GM12865 (cell line): ENCODE results near the gene B3GNT8.

ENCODE experiments used
- DNase-seq: peaks from one replicate; pipeline ENCODE4 v3.0.0; 2010; ENCODE audit warnings: low read depth
- H3K4me3 ChIP-seq: 2 replicates; pipeline ENCODE4 v1.5.1; 2011; ENCODE audit warnings: mild to moderate bottlenecking, low read depth, low read length, control low read depth
- TF ChIP-seq, protein P1 (sequence below): IDR thresholded peaks from 2 replicates; pipeline ENCODE4 v1.5.1; 2011; ENCODE audit warnings: low read length, control low read depth, low read depth, inconsistent platforms; ENCODE audit not compliant: insufficient read depth; ENCODE audit errors: missing control alignments

The B3GNT8 gene

GRCh38 chr19:41421973-41422372, 5.2 kb downstream of the B3GNT8 start:
- no peak for DNase-seq
- no peak overlapping the region for H3K4me3 ChIP-seq
- TF ChIP-seq, protein P1, sequence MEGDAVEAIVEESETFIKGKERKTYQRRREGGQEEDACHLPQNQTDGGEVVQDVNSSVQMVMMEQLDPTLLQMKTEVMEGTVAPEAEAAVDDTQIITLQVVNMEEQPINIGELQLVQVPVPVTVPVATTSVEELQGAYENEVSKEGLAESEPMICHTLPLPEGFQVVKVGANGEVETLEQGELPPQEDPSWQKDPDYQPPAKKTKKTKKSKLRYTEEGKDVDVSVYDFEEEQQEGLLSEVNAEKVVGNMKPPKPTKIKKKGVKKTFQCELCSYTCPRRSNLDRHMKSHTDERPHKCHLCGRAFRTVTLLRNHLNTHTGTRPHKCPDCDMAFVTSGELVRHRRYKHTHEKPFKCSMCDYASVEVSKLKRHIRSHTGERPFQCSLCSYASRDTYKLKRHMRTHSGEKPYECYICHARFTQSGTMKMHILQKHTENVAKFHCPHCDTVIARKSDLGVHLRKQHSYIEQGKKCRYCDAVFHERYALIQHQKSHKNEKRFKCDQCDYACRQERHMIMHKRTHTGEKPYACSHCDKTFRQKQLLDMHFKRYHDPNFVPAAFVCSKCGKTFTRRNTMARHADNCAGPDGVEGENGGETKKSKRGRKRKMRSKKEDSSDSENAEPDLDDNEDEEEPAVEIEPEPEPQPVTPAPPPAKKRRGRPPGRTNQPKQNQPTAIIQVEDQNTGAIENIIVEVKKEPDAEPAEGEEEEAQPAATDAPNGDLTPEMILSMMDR: no peak

DNA sequence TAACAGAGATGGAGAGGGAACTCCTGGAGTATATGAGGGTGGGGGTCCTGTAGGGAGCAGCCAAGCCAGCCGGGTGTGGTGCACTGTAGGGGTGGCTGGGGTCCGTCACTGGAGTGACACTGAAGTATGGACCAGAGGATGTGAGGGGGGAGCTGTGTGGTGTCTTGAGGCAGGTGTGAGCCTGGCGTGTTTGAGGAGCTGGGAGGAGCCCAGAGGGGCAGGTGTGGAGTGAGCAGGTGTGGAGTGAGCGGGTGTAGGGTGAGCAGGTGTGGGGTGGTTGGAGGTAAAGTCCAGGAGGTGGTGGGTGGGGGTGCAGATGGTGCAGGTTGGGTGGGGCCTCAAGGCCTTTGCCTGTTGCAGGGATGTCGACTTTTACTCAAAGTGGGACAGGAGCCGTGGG, 5.9 kb downstream of the B3GNT8 start:
- DNase-seq: no peak
- H3K4me3 ChIP-seq: no peak overlapping the region
- TF ChIP-seq, protein P1: no peak

- H3K4me3 ChIP-seq: no peak overlapping the region
- DNase-seq: no peak
- TF ChIP-seq, protein P1: no peak
Observed at GRCh38 chr19:41420101-41420880, 6.9 kb downstream of the B3GNT8 start.

DNA sequence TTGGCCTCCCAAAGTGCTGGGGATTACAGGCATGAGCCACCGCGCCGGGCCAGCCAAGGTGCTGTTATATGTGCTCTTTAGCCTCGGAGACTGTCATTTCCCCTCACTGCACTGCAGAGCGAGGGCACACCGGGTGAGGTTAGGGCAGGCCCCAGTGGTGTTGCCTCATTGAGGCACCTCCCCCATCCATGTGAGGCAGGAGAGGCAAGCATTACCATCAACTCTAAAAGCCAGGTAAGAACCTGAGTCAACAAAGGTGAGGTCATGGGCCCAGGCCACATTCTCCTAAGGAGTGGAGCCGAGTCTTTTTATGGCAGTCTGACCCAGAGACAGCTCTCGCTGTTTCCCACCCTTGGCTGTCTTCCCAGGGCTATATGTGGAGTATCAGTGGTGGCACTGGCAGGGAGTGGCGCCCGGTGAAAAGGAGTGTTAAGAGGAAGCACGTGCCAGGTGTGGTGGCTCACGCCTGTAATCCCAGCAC, 10.9 kb downstream of the B3GNT8 start:
- no peak for DNase-seq
- TF ChIP-seq, protein P1: no peak
- H3K4me3 ChIP-seq: no peak overlapping the region

GRCh38 chr19:41415154-41415571, 12.0 kb downstream of the B3GNT8 start:
- TF ChIP-seq, protein P1: no peak
- no peak for DNase-seq
- no peak overlapping the region for H3K4me3 ChIP-seq

DNA sequence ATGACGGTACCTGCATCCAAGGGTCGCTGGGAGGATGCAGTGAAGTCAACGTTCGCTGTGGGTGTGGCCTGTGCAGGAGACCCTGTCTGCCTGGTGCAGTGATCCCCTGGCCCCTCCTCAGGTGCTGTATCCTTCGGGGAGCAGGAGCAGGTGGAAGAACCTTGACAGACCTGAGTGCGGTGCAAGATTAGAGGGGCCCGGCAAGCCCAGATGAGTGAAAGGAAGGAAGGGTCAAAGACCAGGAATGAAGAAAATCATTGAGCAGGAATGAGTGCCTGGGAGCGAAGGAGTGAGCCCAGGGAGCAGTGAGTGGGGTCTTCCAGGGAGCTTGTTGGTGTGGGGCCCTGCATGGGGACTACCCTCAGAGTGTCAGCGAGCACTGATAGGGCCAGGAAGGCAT, 12.7 kb downstream of the B3GNT8 start:
- H3K4me3 ChIP-seq: no peak overlapping the region
- TF ChIP-seq, protein P1: no peak
- no peak for DNase-seq

GRCh38 chr19:41413947-41414346, 13.2 kb downstream of the B3GNT8 start:
- TF ChIP-seq, protein P1: no peak
- H3K4me3 ChIP-seq: no peak overlapping the region
- DNase-seq: no peak
